H54 (cell line): ENCODE results near the gene ZFP69B.

ENCODE experiments used
- DNase-seq: peaks from one replicate; pipeline ENCODE4 v3.0.0; 2011; ENCODE audit warnings: low spot score, mixed read lengths; ENCODE audit not compliant: insufficient read length
- FAIRE-seq: peaks from 3 replicates; lab custom pipeline; 2011; peaks lifted over from hg19 to GRCh38; lab: Jason Lieb, UNC
- POLR2A ChIP-seq: IDR thresholded peaks from 2 replicates; pipeline ENCODE4 v1.6.1; 2011; ENCODE audit warnings: low read depth, mild to moderate bottlenecking, low read length

ZFP69B gene

DNA sequence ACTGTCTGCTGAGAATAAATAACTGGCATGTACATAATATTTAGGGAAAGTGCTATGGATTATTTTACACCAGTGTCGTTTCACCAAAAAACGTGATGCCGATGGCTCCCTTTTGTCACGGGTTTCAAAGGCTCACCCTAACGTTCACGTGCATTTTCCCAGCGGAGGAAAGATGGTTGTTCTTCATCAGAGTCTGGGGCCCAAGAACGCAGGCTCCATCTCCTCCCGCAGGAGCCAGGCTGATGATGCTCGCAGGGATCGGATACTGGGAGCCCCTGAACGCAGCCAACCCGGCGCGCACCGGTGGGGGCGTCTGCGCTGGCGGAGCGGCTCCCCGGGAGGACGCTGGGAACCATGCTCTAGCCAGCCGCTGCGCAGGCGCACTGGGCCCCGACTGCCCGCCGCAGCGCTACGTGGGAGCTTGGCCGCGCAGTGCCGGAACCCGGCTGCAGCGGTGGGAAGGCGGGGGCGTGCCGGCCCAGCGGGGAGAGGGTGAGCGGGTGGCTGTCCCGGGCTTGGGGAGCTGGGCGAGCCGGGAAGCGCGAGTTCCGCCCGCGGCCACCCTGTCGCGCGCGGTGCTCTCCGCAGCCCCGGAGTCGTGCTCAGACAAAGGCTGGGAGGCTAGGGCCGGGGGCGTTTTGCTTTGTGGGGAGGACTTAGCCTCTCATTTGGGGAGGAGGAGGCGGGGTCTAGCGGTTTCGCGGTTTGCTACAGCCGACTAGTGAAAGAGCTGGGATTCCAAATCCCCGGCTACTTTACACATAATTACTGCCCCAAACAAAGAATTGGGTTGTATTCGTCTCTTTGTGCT, at the start of gene ZFP69B:
TSS of gene ZFP69B (plus strand) at position 793 of the 811 bp plus-strand sequence. CDS start 486 bp downstream, outside the sequence.
- FAIRE-seq: peak; percentile 58
- peak; percentile 80 for TF ChIP-seq POLR2A
- peak; percentile 99 for DNase-seq

DNA sequence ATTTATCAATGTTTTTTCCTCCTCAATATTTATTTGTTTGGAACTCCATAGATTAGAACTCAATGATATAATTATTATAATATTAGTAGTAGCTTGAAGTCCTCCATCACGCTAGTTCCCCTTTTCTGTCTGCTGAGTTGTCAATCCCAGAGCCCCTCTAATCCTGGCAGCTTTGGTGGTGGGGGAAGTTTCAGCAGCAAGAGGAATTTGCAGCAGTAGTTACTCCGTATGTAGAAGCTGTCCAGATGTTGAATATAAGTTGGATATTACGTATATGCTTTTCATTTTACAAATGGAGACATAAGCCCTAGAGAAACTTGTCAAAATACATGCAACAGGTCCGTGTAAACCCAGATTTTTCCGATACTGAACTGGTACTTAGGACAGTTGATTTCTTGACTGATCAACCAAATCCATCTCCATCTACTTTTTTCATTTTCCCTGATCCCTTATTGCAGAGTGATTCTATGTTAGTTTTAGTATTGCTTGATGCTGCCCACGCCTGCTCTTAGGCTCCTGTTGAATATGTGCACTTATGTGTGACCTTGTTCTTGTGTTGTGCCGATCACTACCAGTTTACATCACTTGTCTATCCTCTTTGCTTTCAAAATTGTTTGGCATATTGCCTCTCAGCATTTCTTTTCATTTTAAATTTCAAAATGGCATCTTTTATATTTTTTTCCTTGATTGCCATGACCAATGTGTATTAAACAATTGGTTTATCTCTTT, 48.6 kb upstream of the ZFP69B start:
- FAIRE-seq: no peak
- no peak for TF ChIP-seq POLR2A
- DNase-seq: no peak

DNA sequence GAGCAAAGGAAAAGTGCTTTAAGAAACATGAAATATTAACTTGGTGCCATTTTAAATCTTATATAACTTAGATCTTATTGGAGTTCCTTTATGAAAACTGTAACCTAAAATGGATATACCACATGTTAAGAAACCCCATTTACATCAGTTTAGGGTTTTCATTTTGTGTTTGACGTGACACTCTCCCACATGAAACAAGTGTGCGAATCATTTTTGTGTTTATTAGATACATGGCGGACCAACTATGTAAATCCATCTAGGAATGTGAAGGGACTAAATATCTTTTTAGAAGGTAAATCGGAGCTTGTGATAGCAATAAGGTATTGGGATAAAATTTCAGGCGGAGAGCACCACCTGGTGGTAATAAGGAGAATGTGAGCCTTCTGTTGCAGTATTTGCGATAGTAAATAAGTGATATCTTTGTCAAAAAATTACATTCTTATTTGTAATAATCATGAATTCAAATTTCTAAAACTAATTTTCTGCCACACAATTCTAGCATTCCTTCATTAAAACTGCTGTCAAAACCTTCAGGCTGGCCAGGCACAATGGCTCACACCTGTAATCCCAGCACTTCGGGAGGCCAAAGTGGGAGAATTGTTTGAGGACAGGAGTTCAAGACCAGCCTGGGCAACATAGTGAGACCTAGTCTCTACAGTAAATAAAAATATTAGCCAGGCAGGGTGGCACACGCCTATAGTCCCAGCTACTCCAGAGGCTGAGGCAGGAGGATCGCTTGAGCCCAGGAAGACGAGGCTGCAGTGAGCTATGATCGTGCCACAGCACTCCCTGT, 45.4 kb upstream of the ZFP69B start:
- no peak for TF ChIP-seq POLR2A
- DNase-seq (peak; percentile 33), FAIRE-seq (peak; percentile 88)

DNA sequence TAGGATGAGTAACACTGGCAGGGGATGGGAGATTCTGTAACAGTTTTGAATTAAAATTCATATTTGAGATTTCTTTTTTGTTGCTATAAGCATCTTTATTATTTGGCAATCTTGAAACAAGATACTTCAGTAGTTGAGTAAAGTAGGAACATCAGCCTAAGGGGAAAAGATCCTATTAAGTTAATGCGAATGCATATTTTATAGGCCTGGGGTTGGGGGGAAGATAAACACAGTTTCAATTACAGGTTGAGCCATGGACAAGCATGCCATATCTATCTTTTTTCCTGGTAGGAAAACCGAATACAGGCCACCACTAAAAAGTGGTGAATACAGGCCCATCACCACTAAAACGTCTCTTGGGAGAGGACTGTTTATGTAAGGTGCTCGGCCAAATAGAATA, 44.5 kb upstream of the ZFP69B start:
- no peak for TF ChIP-seq POLR2A
- FAIRE-seq: no peak
- no peak for DNase-seq

DNA sequence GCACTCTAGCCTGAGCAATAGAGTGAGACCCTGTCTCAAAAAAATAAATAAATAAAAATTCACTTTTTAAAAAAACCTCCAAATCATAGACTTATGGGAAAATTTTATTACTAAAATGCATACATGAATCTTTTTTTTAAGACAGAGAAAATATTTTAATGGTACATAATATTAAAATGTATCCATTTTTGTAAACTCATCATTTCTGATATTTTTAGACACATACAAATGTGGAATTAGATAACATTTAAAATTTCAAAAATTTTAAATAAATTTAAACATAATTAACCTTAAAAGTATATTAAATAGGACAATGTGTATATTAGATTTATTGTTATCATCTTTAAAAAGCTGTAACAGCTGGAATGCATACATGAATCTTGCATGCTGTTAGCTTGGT, 42.8 kb upstream of the ZFP69B start:
- no peak for FAIRE-seq
- DNase-seq: no peak
- no peak for TF ChIP-seq POLR2A

DNA sequence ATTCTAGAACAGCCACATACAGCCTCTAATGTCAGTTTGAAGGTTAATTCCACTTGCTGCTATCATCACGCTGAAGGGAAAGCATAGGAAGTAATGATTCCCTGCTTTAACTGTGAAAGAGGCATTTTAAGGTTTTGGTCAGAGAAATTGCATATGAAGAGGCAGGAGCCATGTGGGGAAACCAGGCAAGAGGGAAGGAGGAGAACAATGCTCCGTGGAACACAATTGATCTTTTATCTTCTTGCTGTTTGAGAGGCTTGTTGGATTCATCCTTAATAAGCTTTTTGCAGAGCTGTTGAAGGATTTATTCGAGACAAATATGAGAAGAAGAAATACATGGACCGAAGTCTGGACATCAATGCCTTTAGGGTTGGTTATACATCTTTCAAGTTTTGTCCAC, 40.8 kb upstream of the ZFP69B start:
- FAIRE-seq (no peak), DNase-seq (no peak)
- TF ChIP-seq POLR2A: no peak

DNA sequence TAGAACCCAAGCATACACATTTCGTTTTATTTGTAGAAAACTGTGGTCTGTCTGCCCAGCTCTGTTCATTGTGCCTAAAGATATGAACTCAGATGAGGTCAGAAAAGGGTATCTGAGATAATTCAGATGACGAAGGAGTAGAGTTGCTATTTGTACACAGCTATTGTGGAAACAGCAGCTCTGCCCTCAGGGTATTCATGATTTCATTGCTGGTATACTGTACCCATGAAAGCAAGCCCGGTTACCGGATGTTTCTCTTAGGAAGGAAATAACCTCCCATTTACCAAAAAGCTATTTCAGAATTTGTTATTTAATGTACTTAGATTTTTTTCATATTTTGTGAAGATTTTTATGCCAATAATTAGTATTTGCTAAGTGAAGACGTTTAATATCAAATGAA, 39.0 kb upstream of the ZFP69B start:
- FAIRE-seq: no peak
- no peak for DNase-seq
- no peak for TF ChIP-seq POLR2A

DNA sequence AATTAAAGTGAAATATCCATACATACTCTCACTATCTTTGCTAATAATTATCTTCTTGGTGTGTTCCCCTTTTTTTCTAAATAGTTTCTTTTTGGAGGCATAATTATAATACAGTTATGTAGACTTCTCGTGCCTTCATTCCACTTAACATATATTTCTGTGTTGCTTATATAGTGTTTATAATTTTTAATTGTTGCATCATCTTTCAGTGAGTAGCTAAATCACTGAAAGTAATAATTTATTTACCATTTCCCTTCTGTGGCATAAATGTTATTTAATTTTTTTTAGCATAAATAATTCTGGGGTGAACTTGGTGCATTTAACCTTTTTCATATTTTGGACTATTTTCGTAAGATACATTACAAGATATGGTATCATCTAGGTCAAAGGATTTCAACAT, 38.4 kb upstream of the ZFP69B start:
- no peak for TF ChIP-seq POLR2A
- no peak for DNase-seq
- FAIRE-seq: no peak

DNA sequence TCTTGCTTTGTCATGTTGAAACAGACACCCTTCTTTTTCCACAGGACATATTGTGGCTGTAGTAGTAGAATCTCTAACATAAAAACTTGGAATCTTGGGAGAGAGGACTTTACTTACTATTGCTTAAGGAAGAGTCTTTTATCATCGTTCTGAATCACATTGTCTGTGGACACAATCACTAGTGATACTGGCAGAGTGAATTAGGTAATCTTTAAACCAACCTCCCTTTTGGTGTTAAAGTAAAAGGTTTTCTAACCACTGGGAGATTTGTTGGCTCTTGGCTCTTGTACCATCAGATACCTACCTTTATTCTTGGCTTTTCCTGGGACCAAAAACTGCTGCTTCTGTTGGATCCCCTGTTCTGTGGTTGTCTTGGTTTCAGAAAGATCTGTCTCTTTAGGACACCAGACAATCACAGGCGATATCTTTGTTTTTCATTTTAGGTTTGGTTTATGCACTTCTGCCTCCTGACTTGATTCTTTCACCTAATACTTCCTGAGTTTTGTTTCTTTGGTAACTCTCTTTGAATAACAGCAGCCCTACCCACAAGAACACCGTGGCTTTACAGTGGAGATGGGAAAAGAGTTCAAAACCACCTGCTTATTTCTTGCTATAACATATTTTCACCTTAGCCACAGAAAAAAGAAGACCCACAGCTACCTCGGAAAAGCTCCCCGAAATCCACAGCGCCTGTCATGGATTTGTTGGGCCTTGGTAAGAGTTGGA, 36.6 kb upstream of the ZFP69B start:
- DNase-seq: no peak
- FAIRE-seq: no peak
- TF ChIP-seq POLR2A: no peak

DNA sequence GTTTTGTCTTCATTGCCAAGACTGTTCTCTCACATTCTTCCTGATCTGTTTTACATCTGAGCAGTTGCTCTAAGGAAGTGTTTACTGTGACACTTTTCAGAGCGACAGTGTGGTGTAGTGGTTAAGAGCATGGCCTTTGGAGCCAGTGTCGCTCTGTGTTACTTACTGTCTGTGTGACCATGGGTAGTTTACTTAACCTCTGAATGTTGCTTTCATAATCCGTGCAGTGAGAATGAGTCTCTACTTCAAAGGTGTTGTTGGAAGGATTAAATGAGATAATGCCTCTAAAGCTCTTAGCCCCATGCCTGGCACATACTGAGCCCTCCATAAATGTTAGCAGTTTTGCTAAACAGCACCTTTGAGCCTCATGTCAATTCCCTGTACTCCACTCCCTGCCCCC, 35.9 kb upstream of the ZFP69B start:
- no peak for TF ChIP-seq POLR2A
- FAIRE-seq (no peak), DNase-seq (no peak)

DNA sequence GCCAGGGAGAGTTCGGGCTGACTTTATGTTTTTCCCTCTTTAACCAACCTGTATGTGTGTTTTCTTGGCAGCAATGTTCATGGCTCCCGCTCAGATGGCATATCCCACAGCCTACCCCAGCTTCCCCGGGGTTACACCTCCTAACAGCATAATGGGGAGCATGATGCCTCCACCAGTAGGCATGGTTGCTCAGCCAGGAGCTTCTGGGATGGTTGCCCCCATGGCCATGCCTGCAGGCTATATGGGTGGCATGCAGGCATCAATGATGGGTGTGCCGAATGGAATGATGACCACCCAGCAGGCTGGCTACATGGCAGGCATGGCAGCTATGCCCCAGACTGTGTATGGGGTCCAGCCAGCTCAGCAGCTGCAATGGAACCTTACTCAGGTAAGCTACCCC, 33.6 kb upstream of the ZFP69B start:
- no peak for TF ChIP-seq POLR2A
- DNase-seq (no peak), FAIRE-seq (no peak)

DNA sequence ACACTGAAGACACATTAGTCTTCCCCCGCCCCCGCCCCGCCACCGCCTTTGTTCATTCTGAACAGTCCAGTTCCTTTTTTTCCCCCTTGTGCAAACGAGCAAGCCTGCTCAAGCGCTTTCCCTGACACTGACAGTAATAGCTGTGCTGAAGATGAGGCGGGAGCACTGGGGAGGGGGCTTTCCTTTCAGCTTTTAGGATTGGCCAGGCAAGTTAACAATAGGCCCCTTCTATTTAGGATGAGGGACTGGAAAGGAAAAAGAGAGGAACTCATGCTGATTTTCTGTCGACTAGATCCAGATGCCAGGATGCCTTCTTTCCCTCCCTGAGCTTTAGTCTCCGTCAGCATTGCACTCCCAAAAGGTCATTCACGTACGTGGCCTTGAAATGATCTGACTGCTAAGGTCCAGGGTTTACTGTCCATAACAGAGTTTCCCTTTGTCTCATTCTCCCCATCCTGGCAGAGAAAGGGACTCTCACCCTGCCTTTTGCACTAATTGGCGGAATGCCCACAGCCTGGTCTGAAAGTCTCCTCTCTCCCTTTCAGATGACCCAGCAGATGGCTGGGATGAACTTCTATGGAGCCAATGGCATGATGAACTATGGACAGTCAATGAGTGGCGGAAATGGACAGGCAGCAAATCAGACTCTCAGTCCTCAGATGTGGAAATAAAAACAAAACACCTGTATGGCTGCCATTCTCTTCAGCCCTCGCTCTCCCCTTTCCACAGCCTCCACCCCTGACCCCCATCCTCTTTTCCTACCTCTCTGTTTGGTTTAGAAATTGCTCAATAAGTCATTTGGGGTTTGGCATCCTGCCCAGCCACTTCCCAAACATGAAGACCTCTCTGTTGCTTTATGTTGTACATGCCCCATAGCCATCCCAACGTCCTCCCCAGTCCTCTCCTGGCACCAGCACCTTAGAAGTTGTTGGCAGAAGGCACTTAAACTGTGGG, 28.6 kb upstream of the ZFP69B start:
- FAIRE-seq: no peak

More for the DNA sequence above, 28.6 kb upstream of the ZFP69B start:
- TF ChIP-seq POLR2A: no peak
- no peak for DNase-seq
